NCI-H526 (cell line): ENCODE results near the gene DGKI.
A peak's percentile ranks its signal among the peaks of the same experiment; 100 is the strongest.

ENCODE experiments used
- DNase-seq, 2 experiments: peaks; one replicate each; lab custom pipeline; 2025; lab: John Stamatoyannopoulos, UW

Gene DGKI

DNA sequence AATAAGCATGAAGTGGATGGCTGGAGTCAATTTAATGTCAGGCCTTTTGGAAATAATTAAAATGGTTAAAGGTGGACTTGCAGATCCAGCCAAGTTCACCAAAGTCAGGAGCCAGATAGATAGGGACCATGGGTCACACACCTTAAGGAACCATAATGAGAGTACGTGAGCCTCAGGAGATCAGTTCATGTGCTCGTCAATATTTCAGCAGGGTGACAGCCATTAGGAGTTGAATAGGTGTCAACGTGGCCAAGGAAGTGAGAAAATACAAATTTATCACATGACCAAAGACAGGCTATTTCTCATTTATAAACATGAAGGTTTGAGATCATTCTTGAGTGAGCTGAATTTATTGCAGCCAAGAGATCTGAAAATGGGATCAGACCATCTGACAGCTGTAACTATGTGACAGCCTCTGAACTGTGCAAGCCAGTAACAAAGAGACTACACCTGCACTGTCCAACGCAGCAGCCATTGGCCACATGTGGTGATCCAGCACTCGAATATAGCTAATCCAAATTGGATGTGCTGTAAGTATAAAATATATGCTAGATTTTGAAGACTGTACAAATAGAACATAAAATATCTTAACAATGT is 253.6 kb downstream of the DGKI start:
- no peak for DNase-seq

DNA sequence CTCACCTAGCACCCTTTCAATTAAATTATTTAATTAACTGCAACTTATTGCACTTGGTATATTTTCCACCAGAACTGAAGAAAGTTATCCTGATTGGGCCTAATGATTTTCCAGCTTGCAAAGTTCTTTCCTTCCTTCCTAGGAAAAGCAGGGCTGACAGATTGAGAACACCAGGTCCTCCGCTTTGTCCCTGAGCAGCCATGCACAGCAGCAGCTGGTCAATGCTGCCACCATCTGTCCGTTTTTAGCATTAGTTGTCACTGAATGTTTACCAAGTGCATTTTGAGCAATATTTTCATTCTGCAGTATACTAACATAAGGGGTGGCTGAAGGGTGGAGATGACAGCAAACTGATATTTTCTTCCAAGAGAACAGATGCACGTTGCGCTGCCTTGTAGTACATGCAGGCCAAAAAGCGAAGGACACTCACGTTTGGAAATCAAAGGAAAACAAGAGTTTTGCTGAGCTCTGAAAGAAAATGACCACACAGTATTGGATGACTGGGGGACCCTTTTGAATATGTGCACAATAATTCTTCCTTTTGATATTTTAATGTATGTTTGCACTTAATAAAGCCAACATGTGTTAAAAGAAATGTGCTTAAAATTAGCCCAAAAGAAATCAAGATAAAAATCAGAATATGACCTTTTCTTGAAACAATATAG is 254.4 kb downstream of the DGKI start:
- peak; percentile 26 to 79 for DNase-seq

DNA sequence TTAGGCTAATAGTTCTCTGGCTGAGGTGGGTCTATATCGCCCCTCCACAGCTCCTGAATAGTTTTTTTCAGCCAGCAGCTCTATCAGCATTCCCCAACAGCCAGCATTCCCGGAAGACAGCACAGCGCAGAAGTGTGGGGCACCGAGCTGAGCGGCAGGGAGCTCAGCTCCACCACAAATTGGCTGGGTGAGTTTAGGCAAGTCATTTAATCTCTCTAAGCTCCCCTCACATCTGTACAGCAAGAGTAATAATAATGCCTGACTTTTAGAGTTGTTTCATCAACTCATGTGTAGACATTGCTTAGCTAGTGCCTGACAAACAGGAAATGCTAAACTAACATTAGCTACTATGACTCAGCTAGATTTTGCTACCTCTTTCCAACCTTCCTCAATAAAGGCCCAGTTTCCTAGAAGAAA is 255.3 kb downstream of the DGKI start:
- no peak for DNase-seq

DNA sequence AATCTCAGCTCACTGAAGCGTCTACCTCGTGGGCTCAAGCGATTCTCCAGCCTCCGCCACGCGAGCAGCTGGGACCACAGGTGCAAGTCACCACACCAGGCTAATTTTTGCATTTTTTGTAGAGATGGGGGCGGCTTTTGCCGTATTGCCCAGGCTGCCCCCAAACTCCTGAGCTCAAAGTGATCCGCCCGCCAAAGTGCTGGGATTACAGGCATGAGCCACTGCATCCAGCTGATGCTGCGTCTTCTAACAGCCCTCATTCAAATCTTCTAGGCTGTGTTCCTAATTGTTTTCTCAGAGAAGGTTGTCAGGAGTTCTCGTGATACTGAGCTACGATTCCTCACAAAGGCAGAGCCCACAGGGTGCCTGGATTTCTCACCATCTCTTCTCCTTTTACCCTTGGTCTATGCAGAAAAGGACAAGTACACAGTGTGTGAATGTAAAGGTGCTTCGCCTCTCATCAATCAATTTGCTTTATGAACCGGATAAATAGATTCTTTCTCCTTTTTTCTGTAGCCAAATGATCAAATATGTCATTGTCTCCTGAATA is 255.9 kb downstream of the DGKI start:
- DNase-seq = no peak

DNA sequence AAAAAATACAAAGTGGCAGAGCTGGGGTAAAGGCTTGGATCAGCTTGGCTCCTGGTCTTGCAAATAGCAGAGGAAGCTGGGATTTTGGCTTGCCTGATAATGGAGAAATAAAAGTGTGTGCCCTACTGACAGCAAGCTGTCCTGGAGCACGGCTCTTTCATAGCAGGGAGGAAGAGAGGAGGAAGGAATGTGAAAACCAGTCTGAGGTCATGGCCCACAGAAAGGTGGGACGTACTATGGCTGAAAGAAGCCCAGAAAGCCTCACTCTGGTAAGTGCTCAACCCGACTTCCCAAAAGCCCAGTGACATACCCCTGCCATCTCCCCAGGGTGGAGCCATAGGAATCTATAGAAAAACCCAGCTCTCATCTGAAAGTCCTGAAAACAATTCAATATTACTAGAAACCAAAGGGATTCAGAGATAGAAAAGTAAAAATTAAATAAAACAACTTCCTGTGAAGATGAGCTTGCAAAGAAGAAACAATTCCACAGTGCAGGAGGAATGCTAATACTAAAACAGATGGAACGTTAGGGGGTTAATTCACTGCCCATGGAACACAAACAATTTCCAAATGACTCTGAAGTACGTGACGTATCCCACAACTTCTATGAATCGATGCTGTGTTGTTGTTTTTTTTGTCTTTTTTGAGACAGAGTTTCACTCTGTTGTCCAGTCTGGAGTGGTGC is 256.6 kb downstream of the DGKI start:
- no peak for DNase-seq

DNA sequence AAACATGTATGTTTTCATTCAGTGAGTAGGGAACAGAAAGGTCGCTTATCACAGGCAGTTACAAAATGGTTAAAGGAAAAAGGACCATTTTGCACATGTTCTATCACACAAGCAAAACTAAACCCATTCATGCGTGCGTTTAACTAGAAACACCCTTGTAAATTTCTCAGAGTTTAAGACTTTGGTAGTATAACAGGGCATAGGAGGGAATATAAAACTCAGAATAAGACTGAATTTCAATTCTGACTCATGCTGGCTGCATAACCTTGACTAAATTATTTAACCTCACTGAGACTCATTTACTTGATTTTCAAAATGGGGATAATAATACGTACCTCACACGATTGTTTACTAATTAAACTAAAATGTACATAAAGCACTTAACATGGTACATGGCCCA is 259.4 kb downstream of the DGKI start:
- DNase-seq = no peak

DNA sequence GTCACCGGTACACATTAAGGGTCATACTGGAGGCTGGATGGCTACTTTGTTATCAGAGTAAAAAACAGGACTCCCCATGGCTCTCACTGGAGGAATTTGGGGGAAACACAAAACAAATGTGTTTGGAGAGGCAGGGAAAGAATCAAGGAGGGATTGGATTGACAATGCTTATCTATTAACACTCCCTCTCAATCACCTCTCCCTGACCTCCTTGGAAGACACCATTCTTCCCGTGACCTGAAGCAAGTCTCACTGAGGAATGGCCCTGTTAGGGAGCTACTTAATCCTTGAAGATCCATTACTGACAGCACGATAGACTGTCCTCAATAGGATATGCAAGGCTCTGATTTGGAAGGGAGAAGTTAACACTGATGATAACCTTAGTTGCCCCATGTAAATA is 261.2 kb downstream of the DGKI start:
- DNase-seq = no peak

DNA sequence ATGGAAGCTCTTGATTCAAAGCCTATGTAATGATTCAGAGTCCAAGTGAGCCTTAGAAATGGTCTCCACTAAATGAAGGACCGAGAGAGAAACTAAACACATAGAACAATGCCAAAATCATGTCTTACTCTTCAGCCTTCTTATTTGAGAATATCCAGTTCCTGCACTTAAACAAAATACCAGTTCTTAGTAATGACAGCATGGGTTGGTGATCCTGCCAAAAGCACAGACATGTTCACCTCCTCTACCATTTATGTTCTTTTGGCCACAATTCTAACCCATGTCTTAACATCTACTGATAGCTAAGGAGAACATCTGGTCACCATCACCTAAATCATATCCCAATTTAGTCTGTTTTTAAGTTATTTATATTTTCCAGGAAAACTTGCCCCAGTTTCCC is 263.6 kb downstream of the DGKI start:
- no peak for DNase-seq

DNA sequence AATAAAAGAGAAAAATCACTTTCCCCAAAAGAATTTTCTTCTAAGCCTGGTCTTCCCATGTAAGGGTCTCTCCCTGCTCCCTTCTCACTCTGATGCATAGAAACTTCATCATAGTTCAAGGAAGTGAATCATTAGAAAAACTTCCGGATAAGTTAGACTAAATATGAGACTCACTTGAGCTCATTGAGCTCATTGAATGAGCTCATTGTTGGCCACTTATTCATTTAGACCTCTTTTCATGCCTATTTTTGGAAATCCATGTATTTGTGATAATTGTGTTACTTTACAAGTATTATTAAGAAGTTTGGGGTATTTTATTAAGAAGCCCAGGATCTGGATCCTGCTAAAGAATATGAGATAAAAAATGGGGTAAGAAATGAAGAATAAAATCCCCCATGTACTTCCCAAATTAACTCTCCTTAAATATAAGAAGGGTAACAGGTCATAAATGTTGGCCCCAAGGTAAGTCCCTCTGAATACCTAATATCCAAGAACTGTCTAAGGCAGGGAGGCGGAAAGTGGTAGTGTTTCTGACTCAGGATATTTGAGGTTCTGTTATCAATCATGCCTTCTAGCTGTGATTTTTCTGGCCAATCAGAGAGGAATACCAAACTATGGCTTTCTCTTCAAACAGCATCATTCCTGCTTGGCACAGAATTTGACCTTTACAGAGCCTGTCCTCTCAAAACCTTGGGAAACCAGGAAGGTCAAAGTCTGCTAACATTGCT is 266.7 kb downstream of the DGKI start:
- no peak for DNase-seq

DNA sequence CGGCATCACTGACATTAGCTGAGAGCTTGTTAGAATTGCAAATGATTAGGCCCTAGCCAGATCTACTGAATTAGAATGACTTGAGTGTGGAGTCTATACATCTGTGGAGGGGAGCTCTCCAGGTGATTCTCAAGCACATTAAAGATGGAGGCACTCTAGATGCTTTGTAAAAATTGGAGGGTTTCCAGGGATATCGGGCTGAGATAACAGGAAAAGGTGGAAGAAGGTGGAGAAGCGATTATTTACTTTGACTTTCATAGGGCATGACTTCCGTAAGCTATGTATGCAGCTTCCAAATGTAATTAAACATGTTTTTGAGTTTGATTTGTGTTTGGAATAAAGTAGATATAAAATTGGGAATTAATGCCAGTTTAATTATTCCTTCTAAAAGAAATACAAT is 268.2 kb downstream of the DGKI start:
- peak; percentile 62 to 67 for DNase-seq

DNA sequence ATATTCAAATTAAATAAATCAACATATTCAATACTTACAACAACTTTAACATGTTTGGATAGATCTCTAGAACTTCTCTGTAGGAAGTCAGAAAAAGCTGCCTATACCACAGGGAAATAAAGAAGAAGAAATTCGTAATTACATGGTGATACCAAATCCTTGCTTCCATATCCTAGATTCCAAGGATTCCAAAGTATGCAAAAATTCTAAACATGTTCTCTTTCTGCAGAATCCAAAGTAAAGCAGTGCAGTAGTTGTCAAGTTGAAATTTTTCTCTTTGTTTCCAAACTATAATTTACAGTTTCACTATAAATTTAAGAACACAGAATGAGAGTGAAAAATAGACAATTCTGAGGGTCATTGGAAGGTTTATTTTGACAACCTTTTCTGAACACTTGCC is 269.6 kb downstream of the DGKI start:
- no peak for DNase-seq

DNA sequence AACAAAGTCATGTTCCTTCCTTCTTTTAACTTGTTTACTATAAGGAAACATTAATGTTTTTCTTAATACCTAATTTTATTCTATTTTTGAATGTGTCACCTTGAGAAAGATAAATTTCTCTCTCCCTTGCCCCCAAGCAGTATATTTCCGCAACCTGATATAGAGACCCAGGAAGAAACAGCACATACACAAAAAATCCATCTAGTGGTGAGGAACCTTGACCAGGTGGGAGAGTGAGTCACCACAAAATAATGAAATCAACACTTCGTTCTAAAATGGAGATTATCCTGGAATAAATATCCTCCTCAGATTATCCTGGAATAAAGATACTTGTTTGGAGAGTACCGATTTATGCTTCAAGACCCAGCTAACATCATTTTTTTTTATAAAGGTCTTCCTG is 270.3 kb downstream of the DGKI start:
- no peak for DNase-seq

DNA sequence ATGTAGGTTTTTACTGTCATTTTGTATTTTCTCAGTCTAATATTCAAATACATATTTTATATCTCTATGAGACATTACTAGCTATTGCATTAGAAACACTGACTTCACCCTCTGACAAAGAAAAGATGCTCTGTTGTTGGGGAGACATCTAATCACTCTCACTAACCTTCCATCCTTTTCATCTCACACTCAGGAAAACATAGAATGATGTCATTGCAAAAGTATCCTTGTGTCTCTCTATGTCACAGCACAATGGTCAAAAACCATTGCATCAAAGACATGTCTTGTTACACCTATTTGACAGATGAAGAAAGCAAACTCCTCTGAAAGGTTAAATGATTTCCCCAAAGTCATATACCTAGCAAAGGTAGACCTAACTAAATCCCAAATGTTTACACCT is 272.0 kb downstream of the DGKI start:
- no peak for DNase-seq

DNA sequence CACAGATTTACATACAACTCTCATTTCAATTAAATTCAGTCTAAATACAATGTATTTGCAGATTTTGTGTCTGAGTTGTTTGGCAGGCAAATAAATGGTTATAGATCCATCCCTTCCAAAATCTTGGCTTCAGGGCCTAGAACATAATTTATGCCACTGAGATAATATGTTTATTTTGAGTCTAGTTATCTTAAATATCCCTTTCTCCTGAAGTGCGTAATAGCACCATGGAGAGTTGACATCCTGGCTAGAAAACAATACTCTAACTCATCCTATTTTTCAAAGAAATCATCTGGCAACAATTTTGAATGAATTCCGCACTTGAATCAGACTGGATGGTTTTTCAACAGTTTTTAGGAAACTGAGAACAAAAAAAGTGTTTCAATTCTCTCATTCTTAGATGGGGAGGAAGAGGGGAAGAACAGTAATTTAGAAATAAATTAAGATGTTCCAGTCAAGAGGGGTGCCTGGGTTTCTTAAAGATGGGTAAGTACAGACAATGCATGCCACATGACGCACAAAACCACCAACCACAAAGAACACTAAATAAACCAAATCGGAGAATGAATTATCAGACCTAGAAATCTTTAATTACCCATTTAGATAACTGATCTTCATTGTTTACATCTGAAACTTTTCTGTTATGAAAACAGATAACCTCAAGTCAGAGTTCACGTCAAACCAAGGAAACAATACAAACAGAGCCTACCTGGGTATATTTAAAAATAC is 274.6 kb downstream of the DGKI start:
- no peak for DNase-seq

DNA sequence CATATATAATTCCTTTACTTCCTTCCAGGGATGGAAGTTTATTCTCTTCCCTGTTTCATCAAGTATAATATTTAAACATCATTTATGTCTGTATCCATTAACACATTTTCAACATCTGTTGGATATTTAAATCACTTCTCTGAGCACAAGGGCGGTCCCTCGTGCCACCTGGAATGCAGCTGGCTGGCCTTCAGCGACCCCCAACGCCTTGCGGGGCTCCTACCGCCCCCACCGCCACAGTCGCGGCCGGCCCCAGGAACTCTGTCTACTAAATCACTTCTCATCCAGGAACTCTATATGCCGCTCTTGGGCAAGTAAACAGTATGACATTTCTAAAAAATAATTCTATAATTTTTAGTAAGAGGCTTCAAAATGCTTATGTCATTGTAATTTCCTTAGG is 282.1 kb downstream of the DGKI start:
- no peak for DNase-seq

DNA sequence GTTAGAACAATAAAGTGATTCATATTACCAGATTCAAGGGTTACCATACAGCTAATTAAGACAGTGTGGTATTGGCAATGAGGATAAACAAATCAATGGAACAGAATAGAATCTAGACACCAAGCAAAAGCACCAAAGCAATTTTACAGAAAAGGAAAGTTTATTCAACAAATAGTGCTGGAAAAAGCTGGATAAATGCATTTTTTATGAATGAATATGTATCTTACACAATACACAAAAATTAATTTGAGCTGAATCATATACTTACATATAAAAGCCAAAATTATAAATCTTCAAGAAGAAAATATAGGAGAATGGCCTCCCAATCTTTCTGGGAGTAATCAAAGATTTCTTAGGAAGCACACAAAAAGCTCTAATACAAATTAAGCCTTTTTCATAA is 282.8 kb downstream of the DGKI start:
- no peak for DNase-seq

DNA sequence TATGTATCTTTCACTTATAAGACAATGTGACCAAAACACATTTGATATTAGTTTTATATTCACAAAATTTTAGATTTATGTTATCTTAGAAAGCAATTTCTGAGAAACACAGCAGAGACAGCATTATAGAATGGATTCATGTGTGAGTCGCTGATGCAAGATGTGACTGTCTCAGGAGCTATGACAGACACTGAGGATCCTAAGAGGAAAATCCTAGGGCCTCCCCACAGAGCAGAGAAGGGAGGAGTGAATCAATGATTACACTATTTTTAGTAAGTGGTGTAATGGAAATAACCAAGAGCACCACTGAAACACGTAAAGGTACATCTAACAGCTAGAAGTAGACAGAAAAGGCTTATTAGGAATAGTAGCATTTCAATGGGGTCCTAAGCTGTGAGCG is 299.3 kb downstream of the DGKI start:
- no peak for DNase-seq

DNA sequence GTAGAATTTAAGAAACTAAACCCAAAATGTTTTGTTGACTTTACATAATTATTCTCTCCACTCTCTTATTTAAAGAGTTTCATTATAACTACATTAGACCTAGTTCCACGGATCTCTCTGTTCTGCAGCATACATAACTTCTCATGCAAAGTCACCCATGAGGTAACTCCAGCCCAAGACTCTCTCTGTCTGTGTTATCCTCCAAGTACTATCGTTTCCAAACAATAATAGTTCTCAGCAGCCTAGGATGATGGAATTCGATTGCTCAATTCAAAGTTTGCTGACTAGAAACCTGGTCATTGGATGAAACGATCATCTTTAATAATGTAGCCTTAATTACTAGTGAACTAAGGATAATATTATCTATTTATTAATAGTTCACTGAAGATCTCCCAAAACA is 300.1 kb downstream of the DGKI start:
- no peak for DNase-seq

DNA sequence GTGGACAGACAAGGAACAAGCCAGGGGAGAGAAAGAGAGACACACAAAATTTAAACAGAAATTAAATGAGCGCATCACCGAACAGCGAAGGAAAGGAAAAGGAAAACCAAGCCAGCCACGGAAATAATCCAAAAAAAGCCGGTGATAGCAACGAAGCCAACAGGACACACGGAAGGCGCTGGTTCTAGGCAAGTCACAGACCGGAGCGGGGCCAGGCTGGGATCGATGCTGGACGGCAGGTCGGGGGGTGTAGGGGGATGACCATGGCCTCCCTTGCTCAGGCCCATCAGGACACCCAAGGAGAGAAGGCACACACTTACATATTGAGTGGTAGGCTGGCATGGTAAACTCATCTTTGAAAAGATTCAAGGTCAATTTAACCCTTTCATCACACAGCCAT is 300.8 kb downstream of the DGKI start:
- DNase-seq = no peak

DNA sequence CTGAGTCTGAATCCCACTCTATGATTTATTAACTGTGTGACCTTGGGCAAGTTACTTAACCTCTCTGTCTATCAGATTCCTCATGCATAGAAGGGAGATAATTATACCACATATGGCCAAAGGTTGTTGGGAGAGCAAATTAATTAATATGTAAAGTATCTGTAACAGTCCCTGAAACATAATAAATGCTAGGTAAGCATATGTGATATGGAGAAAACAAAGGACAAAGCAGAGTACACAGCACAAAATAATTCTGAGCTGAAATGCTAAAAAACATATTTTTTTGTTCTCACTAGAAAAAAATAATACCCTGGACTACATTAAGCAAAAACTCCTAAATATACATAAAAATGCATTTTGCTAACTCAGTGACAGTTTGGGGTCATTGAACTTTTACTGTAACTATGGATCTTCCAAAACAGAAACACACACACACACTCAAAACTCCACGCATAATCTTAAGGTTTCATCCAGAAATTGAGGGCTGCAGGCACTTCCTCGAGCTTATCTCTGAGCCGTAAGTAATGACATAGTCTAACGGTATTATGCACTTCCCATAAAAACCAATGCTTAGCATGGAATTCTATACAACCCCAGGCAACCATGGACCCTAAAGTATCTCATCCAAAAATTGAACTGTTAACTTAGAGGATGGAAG is 301.6 kb downstream of the DGKI start:
- DNase-seq = no peak

DNA sequence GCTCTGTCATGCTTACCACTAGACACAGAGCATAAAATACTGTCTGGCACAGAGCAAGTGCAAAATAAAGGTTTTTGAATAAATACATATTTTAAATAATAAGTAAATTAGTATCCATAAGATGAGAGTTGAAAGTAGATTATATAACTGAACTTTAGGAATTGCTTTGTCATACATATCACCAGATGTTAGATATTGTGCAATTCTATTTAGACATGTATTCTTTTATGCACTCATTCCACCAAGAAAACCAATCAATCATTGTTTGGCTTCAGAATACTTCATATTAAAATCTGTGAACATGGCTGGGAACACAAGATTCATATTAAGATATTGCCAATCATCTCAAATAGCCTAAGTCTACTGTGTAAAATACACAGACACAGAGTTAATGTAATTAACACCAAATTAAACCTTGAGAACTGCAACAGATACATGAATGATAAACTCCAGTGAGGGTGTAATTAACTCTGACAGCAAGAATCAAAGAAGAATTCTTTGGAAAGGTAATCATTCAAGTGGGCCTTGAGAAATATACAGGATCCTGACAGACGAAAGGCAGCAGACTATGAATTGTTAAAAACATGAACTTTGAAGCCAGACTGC is 302.2 kb downstream of the DGKI start:
- no peak for DNase-seq
